Calu3 (cell line): ENCODE measurements around the gene ENG. TPM values are rescaled to one million over a fixed set of nuclear protein-coding genes. Genes with fewer than 3 reads are reported as not detected.
"Not testable (repeated sequence)": the region's sequence is repeated elsewhere in the genome, so short reads cannot be mapped to it uniquely, and the experiment has no call there.

Experiments used
- BruUV-seq: library from RNA; stranded (reverse); fragments of 400-500 nt; replicated peaks from 2 replicates; lab custom pipeline; 2021; lab: Mats Ljungman, UMichigan
- CTCF ChIA-PET: fragments of 300-600 bp; sonication (Branson Sonifier 250); formaldehyde crosslinking; loops from one replicate; lab custom pipeline; 2022; ENCODE audit warnings: antibody characterized with exemption; lab: Charles Lee
- DNase-seq: peaks from one replicate; pipeline ENCODE4 v3.0.0; 2022
- H3K27ac Mint-ChIP-seq: one replicate; pipeline ENCODE4 v1.8.0; 2022; ENCODE audit warnings: mixed read lengths; ENCODE audit not compliant: unreplicated experiment
- H3K27me3 Mint-ChIP-seq: one replicate; pipeline ENCODE4 v1.8.0; 2022; ENCODE audit warnings: mixed read lengths; ENCODE audit not compliant: unreplicated experiment
- H3K36me3 Mint-ChIP-seq: one replicate; pipeline ENCODE4 v1.8.0; 2022; ENCODE audit warnings: mild to moderate bottlenecking, moderate library complexity, mixed read lengths; ENCODE audit not compliant: insufficient read depth, unreplicated experiment
- H3K4me1 Mint-ChIP-seq: one replicate; pipeline ENCODE4 v1.8.0; 2022; ENCODE audit warnings: mild to moderate bottlenecking, low read depth, mixed read lengths; ENCODE audit not compliant: unreplicated experiment
- H3K4me3 Mint-ChIP-seq: one replicate; pipeline ENCODE4 v1.8.0; 2022; ENCODE audit warnings: mild to moderate bottlenecking, low read depth, moderate library complexity, mixed read lengths; ENCODE audit not compliant: unreplicated experiment
- H3K9me3 Mint-ChIP-seq: one replicate; pipeline ENCODE4 v1.8.0; 2022; ENCODE audit warnings: low read depth, mixed read lengths; ENCODE audit not compliant: unreplicated experiment
- intact Hi-C: fragments of 100-400 bp; cut with micrococcal nuclease; formaldehyde crosslinking; loops from one replicate; pipeline ENCODE4 v1.10.0; 2022; ENCODE audit not compliant: unreplicated experiment
- total RNA-seq: library from RNA; stranded (reverse); gene quantifications from 2 replicates; pipeline ENCODE4 v1.2.3, GENCODE V29; 2022
- TF ChIP-seq, protein P1 (sequence below): fragments of 200-600 bp; IDR thresholded peaks from one replicate; pipeline ENCODE4 v1.8.0; 2022; ENCODE audit warnings: antibody characterized with exemption; ENCODE audit not compliant: unreplicated experiment

Gene ENG
- total RNA-seq, 1 experiment from 2014 or later = not detected

DNA sequence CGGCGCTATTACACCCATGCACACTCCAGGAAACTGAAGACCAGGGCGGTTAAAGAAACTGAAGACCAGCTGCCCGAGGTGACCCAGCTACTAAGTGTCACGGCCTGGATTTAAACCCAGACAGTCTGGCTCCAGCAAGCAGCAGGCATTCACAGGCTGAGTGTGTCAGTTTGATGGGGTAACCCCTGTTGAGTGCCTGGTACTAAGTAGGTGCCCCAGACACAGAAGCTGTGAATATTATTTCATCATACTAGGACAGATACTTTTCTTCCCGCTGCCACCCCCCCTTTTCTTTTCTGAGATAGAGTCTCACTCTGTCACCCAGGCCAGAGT is 7.3 kb downstream of the ENG start:
- intact Hi-C loops = no loop called here
- Mint-ChIP-seq H3K27ac (no peak overlapping the region), H3K4me3 (no peak overlapping the region), H3K27me3 (peaks cover 11% of the 10 kb centered on the region), H3K9me3 (peaks cover 8% of the 10 kb centered on the region), H3K4me1 (no peaks in the 10 kb centered on the region), H3K36me3 (no peaks in the 10 kb centered on the region)
- CTCF ChIA-PET = interaction anchor here (0.6 kb wide), 1 partner anchor 44 kb away, joined by 8 read pairs; the partner anchor contains the start of gene FPGS
- no peak for DNase-seq
- TF ChIP-seq, protein P1, sequence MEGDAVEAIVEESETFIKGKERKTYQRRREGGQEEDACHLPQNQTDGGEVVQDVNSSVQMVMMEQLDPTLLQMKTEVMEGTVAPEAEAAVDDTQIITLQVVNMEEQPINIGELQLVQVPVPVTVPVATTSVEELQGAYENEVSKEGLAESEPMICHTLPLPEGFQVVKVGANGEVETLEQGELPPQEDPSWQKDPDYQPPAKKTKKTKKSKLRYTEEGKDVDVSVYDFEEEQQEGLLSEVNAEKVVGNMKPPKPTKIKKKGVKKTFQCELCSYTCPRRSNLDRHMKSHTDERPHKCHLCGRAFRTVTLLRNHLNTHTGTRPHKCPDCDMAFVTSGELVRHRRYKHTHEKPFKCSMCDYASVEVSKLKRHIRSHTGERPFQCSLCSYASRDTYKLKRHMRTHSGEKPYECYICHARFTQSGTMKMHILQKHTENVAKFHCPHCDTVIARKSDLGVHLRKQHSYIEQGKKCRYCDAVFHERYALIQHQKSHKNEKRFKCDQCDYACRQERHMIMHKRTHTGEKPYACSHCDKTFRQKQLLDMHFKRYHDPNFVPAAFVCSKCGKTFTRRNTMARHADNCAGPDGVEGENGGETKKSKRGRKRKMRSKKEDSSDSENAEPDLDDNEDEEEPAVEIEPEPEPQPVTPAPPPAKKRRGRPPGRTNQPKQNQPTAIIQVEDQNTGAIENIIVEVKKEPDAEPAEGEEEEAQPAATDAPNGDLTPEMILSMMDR = no peak
- BruUV-seq = no TSS peak

DNA sequence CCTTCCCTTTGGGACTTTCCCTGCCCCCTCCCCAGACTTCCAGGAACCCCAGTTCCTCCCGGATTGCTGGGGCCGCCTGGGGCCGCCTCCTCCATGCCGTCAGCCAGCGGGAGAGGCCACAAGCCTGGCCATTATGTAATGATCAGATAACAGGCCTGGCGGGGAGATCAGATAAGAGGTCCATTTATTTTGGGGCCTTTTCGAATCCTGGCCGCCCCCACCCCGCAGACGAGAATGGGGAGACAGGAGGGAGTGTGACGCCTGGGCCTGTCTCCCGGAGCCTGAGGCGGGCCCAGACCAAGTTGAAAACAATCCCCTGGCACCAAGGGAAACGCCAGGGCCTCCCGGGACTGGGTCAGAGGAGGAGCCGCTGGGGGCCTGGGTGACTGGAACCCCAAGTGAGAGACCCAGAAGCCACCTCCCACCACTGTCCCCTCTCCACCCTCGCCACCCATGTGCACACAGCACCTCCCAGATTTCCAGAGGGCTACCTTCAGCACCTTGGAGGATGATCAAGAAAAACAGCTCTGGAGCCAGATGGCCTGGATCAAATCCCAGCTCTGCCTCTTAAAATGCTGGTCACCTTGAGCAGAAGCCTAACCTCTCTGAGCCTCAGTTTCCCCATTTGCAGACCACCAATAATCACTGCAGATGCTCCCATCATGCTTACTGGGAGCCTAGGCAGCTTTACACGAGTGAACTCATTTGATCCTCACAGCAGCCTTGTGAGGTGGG is 7.8 kb downstream of the ENG start:
- TF ChIP-seq, protein P1 = no peak
- Mint-ChIP-seq H3K4me3 (no peak overlapping the region), H3K9me3 (peaks cover 8% of the 10 kb centered on the region), H3K36me3 (no peaks in the 10 kb centered on the region), H3K27ac (no peak overlapping the region), H3K4me1 (no peaks in the 10 kb centered on the region), H3K27me3 (peaks cover 11% of the 10 kb centered on the region)
- no peak for DNase-seq
- intact Hi-C loops = no loop called here
- BruUV-seq = no TSS peak
- CTCF ChIA-PET = interaction anchor here (0.5 to 0.6 kb wide), 2 partner anchors 44 to 192 kb away, joined by 3 to 8 read pairs; partner anchors contain the start of gene FPGS

DNA sequence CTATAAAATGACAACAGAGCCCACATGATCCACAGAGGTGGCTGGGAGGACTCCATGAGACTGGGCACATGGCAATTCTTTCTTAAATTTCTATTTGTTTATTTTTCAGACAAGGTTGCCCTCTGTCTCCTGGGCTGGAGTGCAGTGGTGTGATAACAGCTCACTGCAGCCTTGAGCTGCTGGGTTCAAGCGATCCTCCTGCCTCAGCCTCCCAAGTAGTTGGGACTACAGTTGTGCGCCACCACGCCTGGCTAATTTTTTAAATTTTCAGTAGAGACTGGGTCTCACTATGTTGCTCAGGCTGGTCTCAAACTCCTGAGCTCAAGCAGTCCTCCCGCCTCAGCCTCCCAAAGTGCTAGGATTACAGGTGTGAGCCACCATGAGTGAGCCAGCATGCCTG is 8.8 kb downstream of the ENG start:
- H3K4me3 Mint-ChIP-seq, BruUV-seq, CTCF ChIA-PET, H3K9me3 Mint-ChIP-seq, H3K36me3 Mint-ChIP-seq, DNase-seq, H3K4me1 Mint-ChIP-seq, intact Hi-C loops, H3K27ac Mint-ChIP-seq: not testable (repeated sequence)
- H3K27me3 Mint-ChIP-seq = peaks cover 11% of the 10 kb centered on the region

DNA sequence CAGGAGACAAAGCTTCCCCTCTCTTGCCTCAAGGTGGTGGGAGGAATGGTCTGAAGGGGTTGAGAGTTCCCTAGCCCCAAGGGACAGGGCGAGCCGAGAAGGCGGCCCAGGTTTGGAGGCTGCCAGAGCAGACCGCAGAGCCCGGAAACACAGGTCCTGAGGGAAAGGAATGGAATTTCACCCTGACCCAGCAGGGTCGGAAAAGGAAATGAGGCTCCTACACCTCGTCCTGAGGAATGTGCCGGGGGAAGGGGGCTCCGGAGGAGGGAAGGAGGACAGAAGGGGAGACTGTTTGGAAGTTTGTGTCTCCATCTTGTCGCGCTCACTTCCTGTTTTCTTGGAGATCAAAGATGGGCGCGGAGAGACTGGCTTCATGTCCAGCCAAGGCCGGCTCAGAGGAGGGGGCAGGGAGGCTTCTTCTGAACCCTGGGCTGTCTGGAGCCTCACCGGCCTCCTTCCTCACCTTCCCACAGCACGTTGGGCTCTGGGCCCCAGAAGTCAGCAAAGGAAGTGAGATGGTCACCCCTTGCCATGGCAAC is 9.6 kb downstream of the ENG start:
- Mint-ChIP-seq H3K27ac (no peak overlapping the region), H3K4me3 (no peak overlapping the region), H3K9me3 (peaks cover 8% of the 10 kb centered on the region), H3K36me3 (no peaks in the 10 kb centered on the region), H3K4me1 (no peaks in the 10 kb centered on the region), H3K27me3 (peaks cover 11% of the 10 kb centered on the region)
- DNase-seq = no peak
- CTCF ChIA-PET = no interaction called here
- BruUV-seq = no TSS peak
- intact Hi-C loops = no loop called here
- TF ChIP-seq, protein P1 = no peak
